SJCRH30 (cell line): Measurements from ENCODE around the gene XPOT. TPM values are rescaled to one million over a fixed set of nuclear protein-coding genes. Genes with fewer than 3 reads are reported as not detected.

ENCODE experiments used
- DNase-seq, 2 experiments: peaks; one replicate each; pipeline ENCODE4 v3.0.0-alpha.2; 2015 to 2020
- H3K27ac ChIP-seq: fragments of 250-450 bp; sonication (Bioruptor Pico); 2 replicates; pipeline ENCODE4 v1.5.1; 2020; ENCODE audit warnings: mild to moderate bottlenecking, moderate library complexity
- H3K27me3 ChIP-seq: fragments of 250-450 bp; sonication (Bioruptor Pico); 2 replicates; pipeline ENCODE4 v1.5.1; 2020; ENCODE audit warnings: mild to moderate bottlenecking, moderate library complexity
- H3K36me3 ChIP-seq: fragments of 250-450 bp; sonication (Bioruptor Pico); 2 replicates; pipeline ENCODE4 v1.5.1; 2020; ENCODE audit warnings: mild to moderate bottlenecking, moderate library complexity
- H3K4me1 ChIP-seq: fragments of 250-450 bp; sonication (Bioruptor Pico); 2 replicates; pipeline ENCODE4 v1.5.1; 2020; ENCODE audit warnings: mild to moderate bottlenecking, moderate library complexity
- H3K4me3 ChIP-seq: fragments of 250-450 bp; sonication (Bioruptor Pico); 2 replicates; pipeline ENCODE4 v1.5.1; 2020; ENCODE audit warnings: mild to moderate bottlenecking, moderate library complexity
- H3K9me3 ChIP-seq: fragments of 250-450 bp; sonication (Bioruptor Pico); replicated peaks from 2 replicates; pipeline ENCODE4 v1.5.1; 2020; ENCODE audit warnings: mild to moderate bottlenecking, moderate library complexity
- total RNA-seq: library from RNA; depleted of rRNA; stranded (reverse); fragments of >200 nt; shearing (Covaris generic); gene quantifications from 2 replicates; pipeline ENCODE4 v1.2.3, GENCODE V29; 2014; rRNA removed

Gene XPOT
- total RNA-seq, 1 experiment from 2014 or later, result 86.0 TPM

GRCh38 chr12:64500394-64500793, 96.2 kb downstream of the XPOT start:
- no peak for DNase-seq
- H3K9me3 ChIP-seq, result no peaks in the 10 kb centered on the region
- no peak overlapping the region for H3K4me3 ChIP-seq
- H3K27ac ChIP-seq, result no peak overlapping the region
- no peaks in the 10 kb centered on the region for H3K27me3 ChIP-seq
- peaks cover 48% of the 10 kb centered on the region for H3K36me3 ChIP-seq
- no peaks in the 10 kb centered on the region for H3K4me1 ChIP-seq

Other genes with a start within 250 kb of the XPOT start
- 8.6 and 9.7 TPM in 2 replicates for gene KICS2, start 182.1 kb upstream of the XPOT start, total RNA-seq
- gene C12orf56, start 13.6 kb upstream of the XPOT start, total RNA-seq, result not detected in 2 replicates
- gene TBK1, start 47.7 kb downstream of the XPOT start, total RNA-seq, result 27.3 and 31.5 TPM in 2 replicates
- 25.3 and 27.2 TPM in 2 replicates for gene RASSF3, start 206.1 kb downstream of the XPOT start, total RNA-seq